Skeletal muscle tissue (tissue), 4 donors: ENCODE data around the gene MIEF2. TPM values are rescaled to one million over a fixed set of nuclear protein-coding genes. Genes with fewer than 3 reads are reported as not detected.

Experiments used
- H3K27ac ChIP-seq: one replicate; pipeline ENCODE4 v1.7.0; 2013; ENCODE audit warnings: mild to moderate bottlenecking, low read depth, low read length, inconsistent platforms
- H3K27me3 ChIP-seq, 3 donors: one replicate each; pipeline ENCODE4 v1.7.0; 2013; ENCODE audit warnings: low read length in 3 of 3; ENCODE audit not compliant: control insufficient read depth in 3 of 3, insufficient read depth in 3 of 3
- H3K36me3 ChIP-seq, 3 donors: one replicate each; pipeline ENCODE4 v1.7.0; 2013; ENCODE audit warnings: low read length in 3 of 3; ENCODE audit not compliant: control insufficient read depth in 3 of 3, insufficient read depth in 3 of 3
- H3K4me1 ChIP-seq, 3 donors: one replicate each; pipeline ENCODE4 v1.7.0; 2013; ENCODE audit warnings: low read length in 3 of 3, mild to moderate bottlenecking in 3 of 3; ENCODE audit not compliant: control insufficient read depth in 3 of 3, insufficient read depth in 3 of 3
- H3K4me3 ChIP-seq, 3 donors: one replicate each; pipeline ENCODE4 v1.7.0; 2013; ENCODE audit warnings: low read length in 3 of 3
- H3K9ac ChIP-seq, 3 donors: one replicate each; pipeline ENCODE4 v1.7.0; 2013; ENCODE audit warnings: low read length in 3 of 3, mild to moderate bottlenecking in 3 of 3, moderate library complexity in 2 of 3, low read depth in 1 of 3
- H3K9me3 ChIP-seq, 3 donors: one replicate each; pipeline ENCODE4 v1.7.0; 2013; ENCODE audit warnings: low read length in 3 of 3; ENCODE audit not compliant: control insufficient read depth in 3 of 3
- total RNA-seq: library from RNA; depleted of rRNA; stranded (reverse); fragments of >200 nt; gene quantifications from one replicate; pipeline ENCODE4 v1.2.3, GENCODE V29; 2014
- donor health status: Osteomylitis.

MIEF2 gene
- total RNA-seq, 1 donor from 2014 or later, result 23.0 TPM

DNA sequence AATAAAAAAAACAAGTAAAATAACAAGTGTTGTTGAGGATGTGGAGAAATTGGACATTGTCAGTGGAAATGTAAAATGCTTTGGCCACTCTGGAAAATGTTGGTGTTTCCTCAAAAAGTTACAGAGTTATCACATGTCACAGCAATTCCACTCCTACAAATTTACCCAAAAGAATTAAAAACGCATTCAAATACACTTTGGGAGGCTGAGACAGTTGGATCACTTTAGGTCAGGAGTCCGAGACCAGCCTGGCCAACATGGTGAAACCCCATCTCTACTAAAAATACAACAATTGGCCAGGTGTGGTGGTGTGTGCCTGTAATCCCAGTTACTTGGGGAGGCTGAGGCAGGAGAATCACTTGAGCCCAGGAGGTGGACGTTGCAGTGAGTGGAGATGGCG is 48.7 kb downstream of the MIEF2 start:
- Histone ChIP-seq H3K36me3 (peaks cover 18 to 35% (median 25%) of the 10 kb centered on the region in 3 donors), H3K9ac (no peak overlapping the region), H3K4me3 (no peak overlapping the region)

DNA sequence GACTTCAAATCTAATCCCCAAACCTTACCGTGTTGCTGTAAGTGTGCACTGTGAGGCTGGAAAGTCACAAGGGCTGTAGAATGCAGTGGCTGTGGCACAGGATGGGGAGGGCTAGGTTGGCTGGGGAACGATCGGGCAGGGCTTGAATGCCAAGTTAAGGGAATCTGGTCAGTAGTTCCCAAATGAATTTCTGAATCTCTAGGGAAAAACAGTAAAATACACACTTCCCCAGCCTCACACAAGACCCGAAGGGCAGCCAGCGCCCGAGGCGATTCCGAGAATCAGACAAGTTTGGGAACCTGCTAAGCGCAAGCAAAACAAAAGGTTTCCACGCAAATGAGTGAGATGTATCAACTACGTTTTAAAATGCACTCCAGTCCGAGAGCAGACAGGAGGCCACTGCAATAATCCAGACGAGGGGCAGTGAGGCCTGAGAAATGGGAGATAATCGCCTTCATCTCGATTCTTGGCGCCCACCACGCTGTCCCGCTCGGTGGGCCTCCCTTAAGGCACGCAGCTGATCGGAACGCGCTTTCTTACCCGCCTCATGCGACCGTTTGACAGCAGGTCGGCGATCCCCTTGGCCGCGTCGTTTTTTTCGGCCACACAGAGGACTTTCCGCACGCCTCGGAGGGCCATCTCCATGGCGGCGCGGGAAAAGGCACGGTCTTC is 53.7 kb downstream of the MIEF2 start:
- Histone ChIP-seq H3K27ac (peak overlapping the region; percentile 89), H3K27me3 (no peaks in the 10 kb centered on the region), H3K9ac (peak overlapping the region; percentile 86 to 95 (median 94)), H3K36me3 (peaks cover 22 to 32% (median 27%) of the 10 kb centered on the region in 3 donors), H3K9me3 (no peaks in the 10 kb centered on the region), H3K4me3 (peak overlapping the region; percentile 97), H3K4me1 (peaks cover 54 to 63% (median 60%) of the 10 kb centered on the region in 3 donors)

More for the DNA sequence above, 48.7 kb downstream of the MIEF2 start:
- Histone ChIP-seq H3K4me1 (peaks cover 12 to 21% (median 19%) of the 10 kb centered on the region in 3 donors), H3K27me3 (no peaks in the 10 kb centered on the region), H3K27ac (no peak overlapping the region), H3K9me3 (no peaks in the 10 kb centered on the region)

DNA sequence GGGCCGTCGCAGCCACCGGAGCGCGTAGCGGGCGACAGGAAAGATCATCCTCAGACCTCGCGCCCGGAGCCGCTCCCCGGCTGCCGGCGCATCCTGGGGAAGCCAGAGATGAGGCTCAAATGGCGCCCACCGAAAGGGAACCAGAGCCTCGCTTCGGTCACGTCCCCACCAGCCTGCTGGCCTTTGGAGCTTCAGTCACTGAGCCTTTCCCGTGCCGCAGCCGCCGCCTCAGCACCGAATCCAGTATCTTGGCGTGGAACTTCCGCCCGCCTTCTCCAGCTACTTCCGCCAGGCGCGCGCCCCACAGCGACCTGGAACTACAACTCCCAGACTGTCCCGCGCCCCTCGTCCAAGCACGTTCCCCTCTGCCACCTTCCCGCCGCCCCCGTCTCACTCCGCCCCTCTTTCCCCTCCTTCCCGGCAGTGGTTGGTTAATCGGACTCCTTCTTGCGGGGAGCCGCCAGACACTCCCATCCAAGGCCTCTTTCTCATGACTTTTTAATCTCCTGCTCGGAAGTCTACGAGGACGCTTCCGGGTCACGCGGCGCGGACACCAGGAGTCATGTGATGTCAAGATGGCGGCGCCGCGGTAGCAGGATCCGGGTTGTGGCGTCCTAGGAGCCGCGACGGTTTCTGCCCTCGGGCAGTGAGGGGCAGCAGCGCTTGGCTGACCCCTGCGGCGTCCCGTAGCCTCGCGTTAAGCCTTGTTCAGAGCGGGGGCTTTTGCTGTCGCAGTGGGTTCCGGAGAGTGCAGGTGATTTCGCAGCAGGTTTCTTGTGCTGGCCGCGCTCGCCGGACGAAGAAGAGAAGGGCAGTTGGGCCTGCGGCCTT is 54.5 kb downstream of the MIEF2 start, which contains the start of the genes SMCR8 and TOP3A:
Gene SMCR8 (plus strand): TSS at position 563 of the 831 bp plus-strand sequence. CDS start 497 bp downstream, outside the sequence.
Gene TOP3A (minus strand): TSS at position 264 of the 831 bp plus-strand sequence. CDS start 216 bp downstream, at position 48.
- Histone ChIP-seq H3K27me3 (no peaks in the 10 kb centered on the region), H3K36me3 (peaks cover 27 to 36% (median 30%) of the 10 kb centered on the region in 3 donors), H3K4me3 (peak within 1 kb of the TSS; percentile 97), H3K27ac (peak within 1 kb of the TSS; percentile 89), H3K4me1 (peaks cover 62 to 70% (median 68%) of the 10 kb centered on the region in 3 donors), H3K9ac (peak within 1 kb of the TSS; percentile 94 to 98 (median 95)), H3K9me3 (no peaks in the 10 kb centered on the region)

DNA sequence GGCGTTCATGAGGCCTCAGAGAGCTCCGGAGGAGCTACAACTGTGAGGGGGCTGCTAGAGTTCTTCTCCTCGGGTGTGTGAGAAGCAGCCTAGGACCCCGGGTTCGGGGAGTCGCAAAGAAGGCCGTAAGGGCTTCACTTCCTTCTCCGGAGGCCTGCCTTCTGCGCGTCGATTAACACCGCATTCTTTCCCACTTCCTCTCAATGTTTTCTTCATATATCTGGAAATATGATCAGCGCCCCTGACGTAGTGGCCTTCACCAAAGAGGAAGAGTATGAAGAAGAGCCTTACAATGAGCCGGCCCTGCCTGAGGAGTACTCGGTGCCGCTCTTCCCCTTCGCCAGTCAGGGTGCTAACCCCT is 55.1 kb downstream of the MIEF2 start:
- H3K9ac ChIP-seq, result peak overlapping the region; percentile 94 to 98 (median 95)
- peaks cover 67 to 76% (median 71%) of the 10 kb centered on the region in 3 donors for H3K4me1 ChIP-seq
- no peaks in the 10 kb centered on the region for H3K27me3 ChIP-seq
- H3K36me3 ChIP-seq, result peaks cover 31 to 39% (median 32%) of the 10 kb centered on the region in 3 donors
- peak overlapping the region; percentile 89 for H3K27ac ChIP-seq
- H3K9me3 ChIP-seq, result no peaks in the 10 kb centered on the region
- H3K4me3 ChIP-seq, result peak overlapping the region; percentile 97

DNA sequence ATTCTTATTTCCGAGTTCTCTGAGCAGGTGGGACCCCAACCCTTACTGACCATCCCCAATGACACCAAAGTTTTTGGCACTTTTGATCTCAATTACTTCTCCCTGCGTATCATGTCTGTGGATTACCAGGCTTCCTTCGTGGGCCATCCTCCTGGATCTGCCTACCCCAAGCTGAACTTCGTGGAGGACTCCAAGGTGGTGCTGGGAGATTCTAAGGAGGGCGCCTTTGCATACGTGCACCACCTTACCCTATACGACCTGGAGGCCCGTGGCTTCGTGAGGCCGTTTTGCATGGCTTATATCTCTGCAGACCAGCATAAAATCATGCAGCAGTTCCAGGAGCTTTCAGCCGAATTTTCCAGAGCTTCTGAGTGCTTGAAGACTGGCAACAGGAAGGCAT is 55.5 kb downstream of the MIEF2 start:
- Histone ChIP-seq H3K4me1 (peaks cover 69 to 80% (median 73%) of the 10 kb centered on the region in 3 donors), H3K9ac (peak overlapping the region; percentile 94 to 98 (median 95)), H3K9me3 (no peaks in the 10 kb centered on the region), H3K4me3 (peak overlapping the region; percentile 97), H3K27me3 (no peaks in the 10 kb centered on the region), H3K36me3 (peaks cover 32 to 39% (median 33%) of the 10 kb centered on the region in 3 donors), H3K27ac (peak overlapping the region; percentile 89)

Other genes with a start within 250 kb of the MIEF2 start
- gene ATPAF2, start 221.5 kb upstream of the MIEF2 start, total RNA-seq, result 19.3 TPM
- 5.2 TPM for gene GID4, start 221.3 kb upstream of the MIEF2 start, total RNA-seq
- 20.9 TPM for gene DRG2, start 172.7 kb upstream of the MIEF2 start, total RNA-seq
- 0.52 TPM for gene MYO15A, start 151.9 kb upstream of the MIEF2 start, total RNA-seq
- 77.8 TPM for gene ALKBH5, start 76.8 kb upstream of the MIEF2 start, total RNA-seq
- 15.1 TPM for gene LLGL1, start 35.0 kb upstream of the MIEF2 start, total RNA-seq
- gene FLII, start 1.9 kb upstream of the MIEF2 start, total RNA-seq, result 193 TPM
- gene TOP3A, start 54.3 kb downstream of the MIEF2 start, total RNA-seq, result 21.9 TPM
- gene SMCR8, start 54.6 kb downstream of the MIEF2 start, total RNA-seq, result 8.9 TPM
- 13.0 TPM for gene SHMT1, start 102.9 kb downstream of the MIEF2 start, total RNA-seq
- gene EVPLL, start 117.1 kb downstream of the MIEF2 start, total RNA-seq, result not detected
- not detected for gene LGALS9C, start 216.1 kb downstream of the MIEF2 start, total RNA-seq